OCI-LY7 (cell line): Measurements from ENCODE around the gene RNASEL. TPM values are rescaled to one million over a fixed set of nuclear protein-coding genes. Genes with fewer than 3 reads are reported as not detected.

Experiments used
- BruUV-seq: library from RNA; stranded (reverse); fragments of 400-500 nt; replicated peaks from 2 replicates; lab custom pipeline; 2021; lab: Mats Ljungman, UMichigan
- CTCF ChIA-PET: fragments of 300-600 bp; sonication (Branson Sonifier 250); formaldehyde crosslinking; loops from one replicate; lab custom pipeline; 2022; ENCODE audit warnings: antibody characterized with exemption; ENCODE audit not compliant: unreplicated experiment; lab: Charles Lee
- POLR2A ChIA-PET: fragments of 300-600 bp; sonication (Branson Sonifier 250); formaldehyde crosslinking; loops from one replicate; lab custom pipeline; 2022; ENCODE audit warnings: antibody characterized with exemption; lab: Charles Lee
- DNase-seq: peaks from one replicate; pipeline ENCODE4 v3.0.0-alpha.2; 2015; ENCODE audit warnings: low spot score
- H2AFZ ChIP-seq: fragments of 200-600 bp; sonication (generic), shearing (Covaris generic); 2 replicates; pipeline ENCODE4 v1.6.1; 2014; ENCODE audit warnings: mild to moderate bottlenecking, antibody characterized with exemption, low read length, moderate library complexity
- H3K27ac ChIP-seq: fragments of 200-600 bp; sonication (generic); 2 replicates; pipeline ENCODE4 v1.5.1; 2014; ENCODE audit warnings: mixed run types, low read depth, mild to moderate bottlenecking, moderate library complexity, low read length, inconsistent platforms; ENCODE audit not compliant: poor library complexity, severe bottlenecking
- H3K36me3 ChIP-seq: fragments of 200-600 bp; sonication (generic); 2 replicates; pipeline ENCODE4 v1.6.1; 2014; ENCODE audit warnings: mild to moderate bottlenecking, antibody characterized with exemption, low read length, moderate library complexity, mixed read lengths; ENCODE audit not compliant: insufficient read depth
- H3K4me1 ChIP-seq: fragments of 200-600 bp; sonication (generic); 2 replicates; pipeline ENCODE4 v1.5.1; 2014; ENCODE audit warnings: mild to moderate bottlenecking, low read length; ENCODE audit not compliant: insufficient read depth, poor library complexity, severe bottlenecking
- H3K4me2 ChIP-seq: fragments of 200-600 bp; sonication (generic); 2 replicates; pipeline ENCODE4 v1.6.1; 2014; ENCODE audit warnings: mild to moderate bottlenecking, low read length
- H3K4me3 ChIP-seq: fragments of 200-600 bp; sonication (generic); 2 replicates; pipeline ENCODE4 v1.5.1; 2014; ENCODE audit warnings: mild to moderate bottlenecking, low read depth, low read length; ENCODE audit not compliant: poor library complexity, severe bottlenecking
- H3K79me2 ChIP-seq: fragments of 200-600 bp; sonication (generic); 2 replicates; pipeline ENCODE4 v1.6.1; 2016; ENCODE audit warnings: low read depth, mild to moderate bottlenecking, low read length, moderate library complexity, mixed read lengths; ENCODE audit not compliant: insufficient read depth
- H3K9me2 ChIP-seq: fragments of 200-600 bp; sonication (generic); 2 replicates; pipeline ENCODE4 v1.6.1; 2016; ENCODE audit warnings: mild to moderate bottlenecking, low read length, mixed read lengths; ENCODE audit not compliant: insufficient read depth
- H3K9me3 ChIP-seq: fragments of 200-600 bp; sonication (generic); 2 replicates; pipeline ENCODE4 v1.6.1; 2014; ENCODE audit warnings: mild to moderate bottlenecking, mixed run types, low read length, mixed read lengths
- H4K20me1 ChIP-seq: fragments of 200-600 bp; sonication (generic); 2 replicates; pipeline ENCODE4 v1.6.1; 2014; ENCODE audit warnings: mild to moderate bottlenecking, antibody characterized with exemption, low read length, moderate library complexity, mixed read lengths; ENCODE audit not compliant: insufficient read depth
- EZH2phosphoT487 ChIP-seq: fragments of 200-600 bp; sonication (generic); IDR thresholded peaks from 2 replicates; pipeline ENCODE4 v1.6.1; 2018; ENCODE audit warnings: low read depth, borderline replicate concordance, mild to moderate bottlenecking, mixed run types, antibody characterized with exemption, low read length, moderate library complexity, mixed read lengths
- intact Hi-C: fragments of 100-400 bp; cut with micrococcal nuclease; formaldehyde crosslinking; loops from one replicate; pipeline ENCODE4 v1.10.0; 2022; ENCODE audit not compliant: unreplicated experiment
- total RNA-seq, 2 experiments: library from RNA; depleted of rRNA in 1 of 2; stranded (reverse); fragments of >200 nt in 1 of 2; shearing (Covaris generic) in 1 of 2; gene quantifications; 2 replicates each; pipeline ENCODE4 v1.2.3, GENCODE V29; 2014 to 2022
- TF ChIP-seq, protein P1 (sequence below): fragments of 200-600 bp; sonication (generic); conservative IDR thresholded peaks from 2 replicates; pipeline ENCODE4 v1.5.1; 2014; ENCODE audit warnings: mild to moderate bottlenecking, antibody characterized with exemption, low read length, moderate library complexity, mixed read lengths

The RNASEL gene
- total RNA-seq, 2 experiments from 2014 or later = 2.2 to 4.0 TPM

DNA sequence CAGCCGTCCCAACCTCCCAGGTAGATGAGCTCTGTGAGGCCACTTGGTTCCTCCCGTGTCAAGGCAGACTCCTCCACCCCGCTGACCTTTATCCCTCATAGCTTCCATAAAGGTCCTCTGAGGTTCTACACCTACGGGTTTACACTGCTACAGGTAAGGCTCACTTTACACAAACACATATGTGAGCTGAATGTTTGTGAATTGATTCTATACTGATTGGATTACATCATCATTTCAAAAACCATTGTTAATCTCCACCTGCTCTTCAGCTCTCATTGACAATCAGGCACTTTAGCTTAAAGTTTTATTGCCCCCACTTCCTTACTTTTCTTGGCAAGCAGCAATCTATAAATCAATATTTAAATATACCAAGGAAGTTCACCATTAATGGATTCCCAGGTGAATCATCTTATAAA, 28.0 kb upstream of the RNASEL start:
- no peaks in the 10 kb centered on the region for H4K20me1 ChIP-seq
- no peaks in the 10 kb centered on the region; the same call in 1 of the 2 replicates for H3K36me3 ChIP-seq
- H3K27ac ChIP-seq = peak overlapping the region; percentile 71
- ChIA-PET CTCF (interaction anchor here (0.7 to 0.9 kb wide), 4 partner anchors 10 to 61 kb away, joined by 3 to 9 read pairs (median 4); no protein-coding TSS in a partner anchor), POLR2A (interaction anchor here (0.6 to 7.5 kb wide), 10 partner anchors 10 to 213 kb away, joined by 3 to 113 read pairs (median 6); partner anchors contain the start of genes RGS16 and RNASEL)
- intact Hi-C loops = no loop called here
- peaks cover 3% of the 10 kb centered on the region; the same call in 1 of the 2 replicates for H3K9me3 ChIP-seq
- no peaks in the 10 kb centered on the region for H3K79me2 ChIP-seq
- DNase-seq = no peak
- no peak for TF ChIP-seq EZH2phosphoT487
- TF ChIP-seq, protein P1, sequence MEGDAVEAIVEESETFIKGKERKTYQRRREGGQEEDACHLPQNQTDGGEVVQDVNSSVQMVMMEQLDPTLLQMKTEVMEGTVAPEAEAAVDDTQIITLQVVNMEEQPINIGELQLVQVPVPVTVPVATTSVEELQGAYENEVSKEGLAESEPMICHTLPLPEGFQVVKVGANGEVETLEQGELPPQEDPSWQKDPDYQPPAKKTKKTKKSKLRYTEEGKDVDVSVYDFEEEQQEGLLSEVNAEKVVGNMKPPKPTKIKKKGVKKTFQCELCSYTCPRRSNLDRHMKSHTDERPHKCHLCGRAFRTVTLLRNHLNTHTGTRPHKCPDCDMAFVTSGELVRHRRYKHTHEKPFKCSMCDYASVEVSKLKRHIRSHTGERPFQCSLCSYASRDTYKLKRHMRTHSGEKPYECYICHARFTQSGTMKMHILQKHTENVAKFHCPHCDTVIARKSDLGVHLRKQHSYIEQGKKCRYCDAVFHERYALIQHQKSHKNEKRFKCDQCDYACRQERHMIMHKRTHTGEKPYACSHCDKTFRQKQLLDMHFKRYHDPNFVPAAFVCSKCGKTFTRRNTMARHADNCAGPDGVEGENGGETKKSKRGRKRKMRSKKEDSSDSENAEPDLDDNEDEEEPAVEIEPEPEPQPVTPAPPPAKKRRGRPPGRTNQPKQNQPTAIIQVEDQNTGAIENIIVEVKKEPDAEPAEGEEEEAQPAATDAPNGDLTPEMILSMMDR = no peak
- peak overlapping the region; percentile 76 for H3K4me2 ChIP-seq
- H2AFZ ChIP-seq = peak overlapping the region; percentile 80; the same call in 1 of the 2 replicates
- H3K4me3 ChIP-seq = no peak overlapping the region
- H3K9me2 ChIP-seq = no peaks in the 10 kb centered on the region
- no TSS peak for BruUV-seq
- peaks cover 78% of the 10 kb centered on the region for H3K4me1 ChIP-seq

DNA sequence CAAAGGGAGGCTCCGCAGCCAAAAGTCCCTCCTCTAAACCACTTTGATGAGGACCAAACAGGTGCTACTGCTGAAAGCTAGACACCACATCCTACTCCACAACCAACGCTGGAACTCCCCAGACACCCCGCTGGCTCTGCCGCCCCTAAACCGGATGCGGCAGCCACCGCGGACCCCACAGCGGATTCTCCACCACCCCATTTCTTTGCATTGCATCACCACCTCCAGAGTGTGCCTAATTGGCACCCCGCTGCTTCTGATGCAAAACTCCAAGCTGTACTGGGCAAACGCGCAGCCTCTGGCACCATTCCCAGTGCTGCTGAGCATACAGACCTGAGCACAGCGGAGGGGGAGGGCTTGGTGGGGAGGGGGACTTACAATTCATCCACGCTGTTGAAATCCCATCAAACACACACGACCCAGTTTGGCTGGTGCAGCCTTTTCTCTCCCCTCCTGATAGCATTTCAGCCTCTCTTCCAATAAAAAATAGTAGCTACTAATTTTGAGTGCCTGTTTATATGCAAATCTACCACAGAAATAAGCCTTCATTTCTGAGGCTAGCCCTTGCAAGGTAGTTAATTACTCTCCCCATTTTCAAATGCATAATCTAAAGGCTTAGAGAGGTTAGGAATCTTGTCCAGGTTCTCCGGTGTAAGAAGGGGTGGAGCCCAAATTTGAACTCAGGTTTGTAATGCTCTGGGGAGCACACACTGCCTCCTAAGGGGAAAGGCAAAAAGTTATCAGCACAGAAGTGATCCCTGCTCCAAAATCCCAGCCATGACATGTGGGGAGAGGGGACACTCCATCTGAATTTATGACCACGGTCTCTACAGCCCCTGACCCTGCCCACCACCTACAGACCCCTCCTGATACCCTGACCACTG, 27.3 kb upstream of the RNASEL start:
- no peaks in the 10 kb centered on the region for H3K79me2 ChIP-seq
- H3K36me3 ChIP-seq = no peaks in the 10 kb centered on the region; the same call in 1 of the 2 replicates
- BruUV-seq = no TSS peak
- peak overlapping the region; percentile 80 for H2AFZ ChIP-seq
- H4K20me1 ChIP-seq = no peaks in the 10 kb centered on the region
- ChIA-PET CTCF (interaction anchor here (0.7 to 0.9 kb wide), 4 partner anchors 9 to 61 kb away, joined by 3 to 9 read pairs (median 4); no protein-coding TSS in a partner anchor), POLR2A (interaction anchor here (0.6 to 7.5 kb wide), 13 partner anchors 10 to 214 kb away, joined by 3 to 113 read pairs (median 6); partner anchors contain the start of genes RGS16 and RNASEL)
- H3K9me3 ChIP-seq = peaks cover 3% of the 10 kb centered on the region; the same call in 1 of the 2 replicates
- peak overlapping the region; percentile 76 for H3K4me2 ChIP-seq
- peak; percentile 86 for DNase-seq
- H3K4me1 ChIP-seq = peaks cover 79% of the 10 kb centered on the region
- intact Hi-C loops = no loop called here
- H3K27ac ChIP-seq = peak overlapping the region; percentile 71
- H3K4me3 ChIP-seq = peak overlapping the region; percentile 61
- TF ChIP-seq, protein P1 = peak; percentile 50
- TF ChIP-seq EZH2phosphoT487 = no peak
- no peaks in the 10 kb centered on the region for H3K9me2 ChIP-seq
